Brain microvascular endothelial cell (primary cell): Measurements from ENCODE around the gene HMCN1.

Experiments
- DNase-seq: peaks from one replicate; pipeline ENCODE4 v3.0.0-alpha.2; 2020
- H3K27ac ChIP-seq: fragments of 250-450 bp; sonication (Bioruptor Pico); 2 replicates; pipeline ENCODE4 v1.5.1; 2020; ENCODE audit warnings: mild to moderate bottlenecking, moderate library complexity
- H3K27me3 ChIP-seq: fragments of 250-450 bp; sonication (Bioruptor Pico); replicated peaks from 2 replicates; pipeline ENCODE4 v1.5.1; 2020; ENCODE audit warnings: mild to moderate bottlenecking
- H3K36me3 ChIP-seq: fragments of 250-450 bp; sonication (Bioruptor Pico); replicated peaks from 2 replicates; pipeline ENCODE4 v1.5.1; 2020; ENCODE audit warnings: mild to moderate bottlenecking
- H3K4me3 ChIP-seq: 2 replicates; pipeline ENCODE4 v1.5.1; 2011; ENCODE audit warnings: low read depth, mild to moderate bottlenecking, control low read depth, low read length, moderate library complexity
- in situ Hi-C: cut with HindIII; loops from 2 replicates; pipeline ENCODE4 v1.10.0; 2017; ENCODE audit warnings: low sequenced_read_pairs, low pct_ligation_motif_present
- TF ChIP-seq, protein P1 (sequence below): IDR thresholded peaks from 2 replicates; pipeline ENCODE4 v1.5.1; 2011; ENCODE audit warnings: low read depth, mild to moderate bottlenecking, moderate library complexity, low read length, control low read depth, inconsistent platforms; ENCODE audit errors: missing control alignments

Gene HMCN1

DNA sequence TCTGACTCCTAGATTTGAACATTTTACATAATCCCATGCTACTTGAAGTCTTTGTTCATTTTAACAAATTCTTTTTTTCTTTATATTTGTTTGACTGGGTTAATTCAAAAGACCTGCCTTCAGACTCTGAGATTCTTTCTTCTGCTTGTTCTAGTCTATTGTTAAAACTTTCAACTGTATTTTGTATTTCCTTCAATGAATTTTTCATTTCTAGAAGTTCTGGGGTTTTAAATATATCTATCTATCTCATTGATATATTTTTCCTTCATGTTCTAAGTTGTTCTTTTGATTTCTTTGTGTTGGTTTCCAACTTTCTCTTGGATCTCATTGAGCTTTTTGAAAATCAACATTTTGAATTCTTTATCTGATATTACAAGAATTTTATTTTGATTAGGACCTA is 64.3 kb downstream of the HMCN1 start:
- H3K27me3 ChIP-seq: no peaks in the 10 kb centered on the region
- no peak for DNase-seq
- H3K4me3 ChIP-seq: no peak overlapping the region
- in situ Hi-C loops: no loop called here
- TF ChIP-seq, protein P1, sequence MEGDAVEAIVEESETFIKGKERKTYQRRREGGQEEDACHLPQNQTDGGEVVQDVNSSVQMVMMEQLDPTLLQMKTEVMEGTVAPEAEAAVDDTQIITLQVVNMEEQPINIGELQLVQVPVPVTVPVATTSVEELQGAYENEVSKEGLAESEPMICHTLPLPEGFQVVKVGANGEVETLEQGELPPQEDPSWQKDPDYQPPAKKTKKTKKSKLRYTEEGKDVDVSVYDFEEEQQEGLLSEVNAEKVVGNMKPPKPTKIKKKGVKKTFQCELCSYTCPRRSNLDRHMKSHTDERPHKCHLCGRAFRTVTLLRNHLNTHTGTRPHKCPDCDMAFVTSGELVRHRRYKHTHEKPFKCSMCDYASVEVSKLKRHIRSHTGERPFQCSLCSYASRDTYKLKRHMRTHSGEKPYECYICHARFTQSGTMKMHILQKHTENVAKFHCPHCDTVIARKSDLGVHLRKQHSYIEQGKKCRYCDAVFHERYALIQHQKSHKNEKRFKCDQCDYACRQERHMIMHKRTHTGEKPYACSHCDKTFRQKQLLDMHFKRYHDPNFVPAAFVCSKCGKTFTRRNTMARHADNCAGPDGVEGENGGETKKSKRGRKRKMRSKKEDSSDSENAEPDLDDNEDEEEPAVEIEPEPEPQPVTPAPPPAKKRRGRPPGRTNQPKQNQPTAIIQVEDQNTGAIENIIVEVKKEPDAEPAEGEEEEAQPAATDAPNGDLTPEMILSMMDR: no peak
- no peak overlapping the region for H3K27ac ChIP-seq
- no peaks in the 10 kb centered on the region for H3K36me3 ChIP-seq

DNA sequence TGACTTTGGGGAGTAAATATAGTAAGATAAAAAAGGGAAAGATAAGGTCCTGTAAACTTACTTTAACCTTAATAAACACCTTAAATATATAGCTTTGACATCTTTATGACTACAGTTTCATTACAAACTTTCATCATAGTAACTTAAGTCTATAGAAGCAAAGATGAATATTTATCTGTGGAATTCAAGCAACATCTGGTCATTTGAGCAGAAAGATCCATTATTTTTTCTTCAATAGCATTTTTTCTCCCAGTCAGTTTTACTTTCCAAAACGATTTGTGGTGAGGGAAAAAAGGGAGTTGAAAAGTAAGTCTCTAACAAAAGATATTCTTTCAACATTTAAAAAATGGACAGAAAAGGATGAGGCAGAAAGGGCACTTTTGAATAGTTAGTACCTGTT is 69.0 kb downstream of the HMCN1 start:
- TF ChIP-seq, protein P1: no peak
- H3K27me3 ChIP-seq: no peaks in the 10 kb centered on the region
- H3K36me3 ChIP-seq: no peaks in the 10 kb centered on the region
- no peak overlapping the region for H3K27ac ChIP-seq
- no peak overlapping the region for H3K4me3 ChIP-seq
- in situ Hi-C loops: no loop called here
- DNase-seq: no peak

GRCh38 chr1:185804206-185804605 is 70.0 kb downstream of the HMCN1 start:
- TF ChIP-seq, protein P1: no peak
- H3K27ac ChIP-seq: no peak overlapping the region
- in situ Hi-C loops: no loop called here
- H3K27me3 ChIP-seq: no peaks in the 10 kb centered on the region
- DNase-seq: no peak
- H3K36me3 ChIP-seq: no peaks in the 10 kb centered on the region
- H3K4me3 ChIP-seq: no peak overlapping the region

GRCh38 chr1:185804608-185805007 is 70.4 kb downstream of the HMCN1 start:
- Histone ChIP-seq H3K4me3 (no peak overlapping the region), H3K27ac (no peak overlapping the region), H3K36me3 (no peaks in the 10 kb centered on the region), H3K27me3 (no peaks in the 10 kb centered on the region)
- no peak for DNase-seq
- in situ Hi-C loops: no loop called here
- TF ChIP-seq, protein P1: no peak

DNA sequence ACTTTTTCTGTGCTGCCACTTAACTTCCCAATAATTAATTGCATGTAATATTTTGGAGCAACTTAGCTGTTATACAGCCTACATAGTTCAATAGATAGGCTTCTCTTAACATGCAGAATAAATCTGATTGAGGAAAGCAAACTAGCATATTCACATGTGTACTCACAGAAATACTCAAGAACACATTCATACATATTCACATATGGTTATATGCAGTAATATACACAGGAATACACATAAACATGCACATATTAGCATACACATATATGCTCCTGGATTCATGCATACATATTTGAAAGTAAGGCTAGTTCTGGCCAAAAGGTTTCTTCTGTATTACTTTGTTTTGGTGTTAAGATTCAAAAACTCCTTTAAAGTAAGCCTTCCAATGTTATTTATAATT is 73.1 kb downstream of the HMCN1 start:
- no peaks in the 10 kb centered on the region for H3K36me3 ChIP-seq
- in situ Hi-C loops: no loop called here
- H3K27me3 ChIP-seq: no peaks in the 10 kb centered on the region
- no peak overlapping the region for H3K4me3 ChIP-seq
- DNase-seq: no peak
- TF ChIP-seq, protein P1: no peak
- no peak overlapping the region for H3K27ac ChIP-seq

- in situ Hi-C loops: no loop called here
- H3K4me3 ChIP-seq: no peak overlapping the region
- no peak for DNase-seq
- TF ChIP-seq, protein P1: no peak
- H3K27ac ChIP-seq: no peak overlapping the region
- no peaks in the 10 kb centered on the region for H3K27me3 ChIP-seq
- H3K36me3 ChIP-seq: no peaks in the 10 kb centered on the region
Measured at GRCh38 chr1:185808631-185809030, 74.4 kb downstream of the HMCN1 start.
